ENCODE data around the gene SLC33A1.
"Not testable (repeated sequence)": the region's sequence is repeated elsewhere in the genome, so short reads cannot be mapped to it uniquely, and the experiment has no call there.

Gene SLC33A1

GRCh38 chr3:155876503-155876902, 22.3 kb upstream of the SLC33A1 start:
- Histone ChIP-seq H3K27me3 (ENCODE audit: low read depth, low read length) (no peaks in the 10 kb centered on the region), H3K4me1 (ENCODE audit: control insufficient read depth in 1 of 2, insufficient read depth in 2 of 2, low read length in 2 of 2) (peaks cover 6 to 13% of the 10 kb centered on the region in 2 donors), H3K36me3 (ENCODE audit: control insufficient read depth in 1 of 2, insufficient read depth in 2 of 2, low read length in 2 of 2) (no peaks in the 10 kb centered on the region)

GRCh38 chr3:155876037-155876436, 21.8 kb upstream of the SLC33A1 start:
- Histone ChIP-seq H3K36me3 (ENCODE audit: control insufficient read depth in 1 of 2, insufficient read depth in 2 of 2, low read length in 2 of 2) (no peaks in the 10 kb centered on the region), H3K27ac (ENCODE audit: low read length) (no peak overlapping the region), H3K4me1 (ENCODE audit: control insufficient read depth in 1 of 2, insufficient read depth in 2 of 2, low read length in 2 of 2) (peaks cover 6 to 13% of the 10 kb centered on the region in 2 donors)

More at GRCh38 chr3:155876503-155876902, 22.3 kb upstream of the SLC33A1 start:
- H3K4me3 ChIP-seq (ENCODE audit: low read depth in 1 of 2, low read length in 2 of 2) = no peak overlapping the region
- H3K9me3 ChIP-seq (ENCODE audit: control insufficient read depth in 1 of 2, low read length in 2 of 2) = no peaks in the 10 kb centered on the region
- no peak overlapping the region for H3K27ac ChIP-seq (ENCODE audit: low read length)

GRCh38 chr3:155872904-155873646, 18.8 kb upstream of the SLC33A1 start:
- H3K27ac ChIP-seq (ENCODE audit: low read length) = no peak overlapping the region
- H3K9me3 ChIP-seq (ENCODE audit: control insufficient read depth in 1 of 2, low read length in 2 of 2) = no peaks in the 10 kb centered on the region
- no peaks in the 10 kb centered on the region for H3K36me3 ChIP-seq (ENCODE audit: control insufficient read depth in 1 of 2, insufficient read depth in 2 of 2, low read length in 2 of 2)
- H3K4me1 ChIP-seq (ENCODE audit: control insufficient read depth in 1 of 2, insufficient read depth in 2 of 2, low read length in 2 of 2) = peaks cover 10 to 18% of the 10 kb centered on the region in 2 donors
- H3K4me3 ChIP-seq (ENCODE audit: low read depth in 1 of 2, low read length in 2 of 2) = no peak overlapping the region
- no peaks in the 10 kb centered on the region for H3K27me3 ChIP-seq (ENCODE audit: low read depth, low read length)

More at GRCh38 chr3:155876037-155876436, 21.8 kb upstream of the SLC33A1 start:
- H3K9me3 ChIP-seq (ENCODE audit: control insufficient read depth in 1 of 2, low read length in 2 of 2) = no peaks in the 10 kb centered on the region
- no peak overlapping the region for H3K4me3 ChIP-seq (ENCODE audit: low read depth in 1 of 2, low read length in 2 of 2)
- H3K27me3 ChIP-seq (ENCODE audit: low read depth, low read length) = no peaks in the 10 kb centered on the region

- H3K36me3 ChIP-seq (ENCODE audit: control insufficient read depth in 1 of 2, insufficient read depth in 2 of 2, low read length in 2 of 2) = no peaks in the 10 kb centered on the region
- no peaks in the 10 kb centered on the region for H3K27me3 ChIP-seq (ENCODE audit: low read depth, low read length)
- peak overlapping the region; percentile 86 to 88 for H3K4me3 ChIP-seq (ENCODE audit: low read depth in 1 of 2, low read length in 2 of 2)
- peak overlapping the region; percentile 79 for H3K27ac ChIP-seq (ENCODE audit: low read length)
- H3K9me3 ChIP-seq (ENCODE audit: control insufficient read depth in 1 of 2, low read length in 2 of 2) = no peaks in the 10 kb centered on the region
- peaks cover 10 to 18% of the 10 kb centered on the region in 2 donors for H3K4me1 ChIP-seq (ENCODE audit: control insufficient read depth in 1 of 2, insufficient read depth in 2 of 2, low read length in 2 of 2)
Measured at GRCh38 chr3:155871746-155872158, 17.5 kb upstream of the SLC33A1 start.

- Histone ChIP-seq H3K27ac (ENCODE audit: low read length) (peak overlapping the region; percentile 79), H3K36me3 (ENCODE audit: control insufficient read depth in 1 of 2, insufficient read depth in 2 of 2, low read length in 2 of 2) (no peaks in the 10 kb centered on the region), H3K9me3 (ENCODE audit: control insufficient read depth in 1 of 2, low read length in 2 of 2) (no peaks in the 10 kb centered on the region), H3K27me3 (ENCODE audit: low read depth, low read length) (no peaks in the 10 kb centered on the region), H3K4me3 (ENCODE audit: low read depth in 1 of 2, low read length in 2 of 2) (peak overlapping the region; percentile 86 to 88), H3K4me1 (ENCODE audit: control insufficient read depth in 1 of 2, insufficient read depth in 2 of 2, low read length in 2 of 2) (peaks cover 10 to 18% of the 10 kb centered on the region in 2 donors)
Measured at GRCh38 chr3:155870945-155871745, 16.9 kb upstream of the SLC33A1 start.

- Histone ChIP-seq H3K9me3 (ENCODE audit: control insufficient read depth in 1 of 2, low read length in 2 of 2) (no peaks in the 10 kb centered on the region), H3K27me3 (ENCODE audit: low read depth, low read length) (no peaks in the 10 kb centered on the region), H3K36me3 (ENCODE audit: control insufficient read depth in 1 of 2, insufficient read depth in 2 of 2, low read length in 2 of 2) (no peaks in the 10 kb centered on the region), H3K4me3 (ENCODE audit: low read depth in 1 of 2, low read length in 2 of 2) (peak within 1 kb of the TSS; percentile 86 to 88), H3K4me1 (ENCODE audit: control insufficient read depth in 1 of 2, insufficient read depth in 2 of 2, low read length in 2 of 2) (peaks cover 10 to 14% of the 10 kb centered on the region in 2 donors), H3K27ac (ENCODE audit: low read length) (peak within 1 kb of the TSS; percentile 91)
Measured at GRCh38 chr3:155870133-155870944, 16.1 kb upstream of the SLC33A1 start, which contains the start of gene GMPS. TSS of gene GMPS (plus strand) at chr3:155870650. CDS start at chr3:155870871, 221 bp downstream.

- H3K27me3 ChIP-seq (ENCODE audit: low read depth, low read length) = no peaks in the 10 kb centered on the region
Measured at GRCh38 chr3:155869691-155870090, 15.5 kb upstream of the SLC33A1 start.

GRCh38 chr3:155863072-155863784, 9.0 kb upstream of the SLC33A1 start:
- H3K4me3 ChIP-seq (ENCODE audit: low read depth in 1 of 2, low read length in 2 of 2) = no peak overlapping the region
- no peaks in the 10 kb centered on the region for H3K4me1 ChIP-seq (ENCODE audit: control insufficient read depth in 1 of 2, insufficient read depth in 2 of 2, low read length in 2 of 2)
- no peaks in the 10 kb centered on the region for H3K36me3 ChIP-seq (ENCODE audit: control insufficient read depth in 1 of 2, insufficient read depth in 2 of 2, low read length in 2 of 2)
- H3K27ac ChIP-seq (ENCODE audit: low read length) = no peak overlapping the region
- no peaks in the 10 kb centered on the region for H3K9me3 ChIP-seq (ENCODE audit: control insufficient read depth in 1 of 2, low read length in 2 of 2)
- H3K27me3 ChIP-seq (ENCODE audit: low read depth, low read length) = no peaks in the 10 kb centered on the region

More at GRCh38 chr3:155869691-155870090, 15.5 kb upstream of the SLC33A1 start:
- H3K27ac ChIP-seq (ENCODE audit: low read length) = peak overlapping the region; percentile 91
- H3K36me3 ChIP-seq (ENCODE audit: control insufficient read depth in 1 of 2, insufficient read depth in 2 of 2, low read length in 2 of 2) = no peaks in the 10 kb centered on the region
- peak overlapping the region; percentile 55 to 78 for H3K4me3 ChIP-seq (ENCODE audit: low read depth in 1 of 2, low read length in 2 of 2)
- peaks cover 10 to 14% of the 10 kb centered on the region in 2 donors for H3K4me1 ChIP-seq (ENCODE audit: control insufficient read depth in 1 of 2, insufficient read depth in 2 of 2, low read length in 2 of 2)
- no peaks in the 10 kb centered on the region for H3K9me3 ChIP-seq (ENCODE audit: control insufficient read depth in 1 of 2, low read length in 2 of 2)

- not testable (repeated sequence) for H3K27ac ChIP-seq (ENCODE audit: low read length); H3K9me3 ChIP-seq (ENCODE audit: control insufficient read depth in 1 of 2, low read length in 2 of 2); H3K36me3 ChIP-seq (ENCODE audit: control insufficient read depth in 1 of 2, insufficient read depth in 2 of 2, low read length in 2 of 2); H3K4me1 ChIP-seq (ENCODE audit: control insufficient read depth in 1 of 2, insufficient read depth in 2 of 2, low read length in 2 of 2); H3K4me3 ChIP-seq (ENCODE audit: low read depth in 1 of 2, low read length in 2 of 2); H3K27me3 ChIP-seq (ENCODE audit: low read depth, low read length)
Measured at GRCh38 chr3:155862290-155862982, 8.2 kb upstream of the SLC33A1 start.

Data from muscle layer of duodenum (tissue), 2 donors.